Stomach (tissue), 9 donors: ENCODE data around the gene PPCDC. TPM values are rescaled to one million over a fixed set of nuclear protein-coding genes. Genes with fewer than 3 reads are reported as not detected.
A peak's percentile ranks its signal among the peaks of the same experiment; 100 is the strongest.

Experiments used
- DNase-seq, 2 donors: peaks; one replicate each; pipeline versions ENCODE4 v3.0.0 to v3.0.0-alpha.2; 2013 to 2019
- H3K27ac ChIP-seq, 5 donors: fragments of 200-600 bp in 4 of 5; sonication (generic) in 4 of 5; one replicate each; pipeline ENCODE4 v1.5.1; 2013 to 2019; ENCODE audit warnings: mild to moderate bottlenecking in 1 of 5, moderate library complexity in 1 of 5
- H3K27me3 ChIP-seq, 3 donors: fragments of 200-600 bp; sonication (generic); one replicate each; pipeline ENCODE4 v1.5.1; 2017 to 2019; ENCODE audit warnings: mixed run types in 1 of 3
- H3K36me3 ChIP-seq, 4 donors: fragments of 200-600 bp; sonication (generic); 1 replicate in 3 of 4; 2 replicates in 1 of 4; pipeline ENCODE4 v1.5.1; 2016 to 2019
- H3K4me1 ChIP-seq, 4 donors: fragments of 200-600 bp; sonication (generic); one replicate each; pipeline ENCODE4 v1.5.1; 2016 to 2019
- H3K4me3 ChIP-seq, 4 donors: fragments of 200-600 bp; sonication (generic) in 3 of 4; one replicate each; pipeline ENCODE4 v1.5.1; 2016 to 2019; ENCODE audit warnings: mild to moderate bottlenecking in 1 of 4
- H3K9me3 ChIP-seq, 4 donors: fragments of 200-600 bp; sonication (generic); one replicate each; pipeline ENCODE4 v1.5.1; 2016 to 2019
- EP300 ChIP-seq: sonication (generic); formaldehyde crosslinking; IDR thresholded peaks from one replicate; pipeline ENCODE4 v1.6.1; 2017; ENCODE audit warnings: antibody characterized with exemption
- POLR2A ChIP-seq, 4 donors: fragments of 450-650 bp; IDR thresholded peaks; one replicate each; pipeline ENCODE4 v1.6.1; 2016; ENCODE audit warnings: antibody characterized with exemption in 4 of 4, control low read depth in 2 of 4, mild to moderate bottlenecking in 1 of 4, moderate library complexity in 1 of 4
- POLR2AphosphoS5 ChIP-seq, 3 donors: sonication (generic); formaldehyde crosslinking; IDR thresholded peaks; one replicate each; pipeline ENCODE4 v1.6.1; 2016; ENCODE audit warnings: antibody characterized with exemption in 3 of 3
- WGBS, 5 donors: extraction: QIAGEN DNeasy Blood & Tissue Kit in 3 of 5; methylation state at CpG; one replicate each; pipeline versions ENCODE4 v1.1.5 to v1.1.7; 2013 to 2018; 5-methylcytosine and 5-hydroxymethylcytosine counted together
- intact Hi-C: fragments of 100-400 bp; cut with DNase I; formaldehyde crosslinking; loops from one replicate; pipeline ENCODE4 v1.15.1; 2023; ENCODE audit warnings: low total_unique reads
- polyA plus RNA-seq, 3 donors: library from polyadenylated mRNA; stranded (reverse); fragments of 200-250 nt; gene quantifications; one replicate each; pipeline ENCODE4 v1.2.3, GENCODE V29; 2013
- total RNA-seq, 5 donors: library from RNA; depleted of rRNA; stranded (reverse); fragments of >200 nt; gene quantifications; one replicate each; pipeline versions ENCODE4 v1.1.0 to v1.2.3, GENCODE V29; 2014 to 2016
- TF ChIP-seq, protein P1 (sequence below), 7 experiments: fragments of 450-650 bp in 4 of 7; fragments of 200-600 bp in 3 of 7; sonication (generic) in 3 of 7; IDR thresholded peaks; one replicate each; pipeline ENCODE4 v1.5.1; 2016 to 2019; ENCODE audit warnings: antibody characterized with exemption in 7 of 7, control low read depth in 2 of 7, mild to moderate bottlenecking in 1 of 7
- donor health status: healthy with polysubstance abuse.
- donor health status: Bipolar disorder and iron deficiency.
- donor health status: healthy.

PPCDC gene
- total and polyA plus RNA-seq, 8 donors = 3.2 to 74.1 (median 22.8) TPM

DNA sequence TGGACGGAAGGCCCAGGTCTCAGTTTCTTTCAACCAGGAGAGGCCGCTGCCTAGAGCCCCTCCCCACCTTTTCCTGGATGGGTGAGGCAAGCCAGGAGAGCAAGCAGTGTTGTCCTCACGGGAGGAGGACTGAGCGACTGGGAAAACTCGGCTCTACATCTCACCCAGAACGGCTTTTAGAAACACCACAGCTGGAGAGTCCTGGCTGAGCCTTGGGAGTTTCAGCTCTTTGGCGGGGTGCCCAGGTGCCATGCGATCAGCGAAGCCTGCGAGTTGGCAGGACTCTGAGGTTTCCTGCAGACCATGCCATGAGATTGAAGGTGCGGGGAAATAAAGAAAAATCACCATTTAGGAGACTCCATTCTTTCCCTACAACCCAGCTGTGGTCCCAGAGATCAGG, 26.0 kb downstream of the PPCDC start:
- Histone ChIP-seq H3K4me1 (peaks cover 37 to 73% (median 51%) of the 10 kb centered on the region in 4 donors), H3K27me3 (no peaks in the 10 kb centered on the region), H3K36me3 (peaks cover 0 to 22% (median 9%) of the 10 kb centered on the region in 4 donors), H3K27ac (peak overlapping the region in 4 of 5 donors; percentile 2 to 93 (median 48)), H3K4me3 (no peak overlapping the region), H3K9me3 (no peaks in the 10 kb centered on the region)
- no peak for TF ChIP-seq POLR2A (IDR thresholded peaks at IDR 0.05)
- TF ChIP-seq EP300 = no peak
- TF ChIP-seq, protein P1, sequence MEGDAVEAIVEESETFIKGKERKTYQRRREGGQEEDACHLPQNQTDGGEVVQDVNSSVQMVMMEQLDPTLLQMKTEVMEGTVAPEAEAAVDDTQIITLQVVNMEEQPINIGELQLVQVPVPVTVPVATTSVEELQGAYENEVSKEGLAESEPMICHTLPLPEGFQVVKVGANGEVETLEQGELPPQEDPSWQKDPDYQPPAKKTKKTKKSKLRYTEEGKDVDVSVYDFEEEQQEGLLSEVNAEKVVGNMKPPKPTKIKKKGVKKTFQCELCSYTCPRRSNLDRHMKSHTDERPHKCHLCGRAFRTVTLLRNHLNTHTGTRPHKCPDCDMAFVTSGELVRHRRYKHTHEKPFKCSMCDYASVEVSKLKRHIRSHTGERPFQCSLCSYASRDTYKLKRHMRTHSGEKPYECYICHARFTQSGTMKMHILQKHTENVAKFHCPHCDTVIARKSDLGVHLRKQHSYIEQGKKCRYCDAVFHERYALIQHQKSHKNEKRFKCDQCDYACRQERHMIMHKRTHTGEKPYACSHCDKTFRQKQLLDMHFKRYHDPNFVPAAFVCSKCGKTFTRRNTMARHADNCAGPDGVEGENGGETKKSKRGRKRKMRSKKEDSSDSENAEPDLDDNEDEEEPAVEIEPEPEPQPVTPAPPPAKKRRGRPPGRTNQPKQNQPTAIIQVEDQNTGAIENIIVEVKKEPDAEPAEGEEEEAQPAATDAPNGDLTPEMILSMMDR (IDR thresholded peaks at IDR 0.05) = no peak
- peak in 1 of 3 donors; percentile 21 for TF ChIP-seq POLR2AphosphoS5 (IDR thresholded peaks at IDR 0.05)
- DNase-seq = peak; percentile 74 to 87
- WGBS, 5 donors = 26 to 35% (median 30%) methylated on average over 5 to 11 of the region's 11 CpGs
- intact Hi-C loops = no loop called here

DNA sequence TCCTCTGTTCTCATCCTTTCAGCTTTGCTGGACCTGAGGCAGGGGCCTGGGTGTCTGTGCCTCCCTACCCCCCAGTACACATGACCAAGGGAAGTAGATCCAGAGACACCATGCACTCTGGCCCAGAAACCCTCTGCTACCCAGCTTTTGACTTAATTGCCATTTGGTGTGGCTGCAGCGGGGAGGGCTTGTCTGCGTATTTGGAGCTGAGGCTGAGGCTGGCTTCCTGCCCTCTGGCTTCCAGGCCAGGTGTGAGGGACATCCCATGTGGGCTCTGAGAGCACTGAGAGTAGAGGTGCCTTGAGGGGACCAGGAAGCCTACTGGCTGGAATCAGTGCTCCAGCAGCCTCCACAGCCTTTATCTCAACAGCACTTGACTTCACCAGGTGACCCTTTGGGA, 26.9 kb downstream of the PPCDC start:
- DNase-seq = no peak
- Histone ChIP-seq H3K4me3 (no peak overlapping the region), H3K27ac (no peak overlapping the region), H3K4me1 (peaks cover 33 to 65% (median 44%) of the 10 kb centered on the region in 4 donors), H3K9me3 (no peaks in the 10 kb centered on the region), H3K27me3 (no peaks in the 10 kb centered on the region), H3K36me3 (peaks cover 0 to 17% (median 7%) of the 10 kb centered on the region in 4 donors)
- TF ChIP-seq EP300 (no peak), POLR2A (IDR thresholded peaks at IDR 0.05) (no peak), POLR2AphosphoS5 (IDR thresholded peaks at IDR 0.05) (no peak)
- TF ChIP-seq, protein P1 (IDR thresholded peaks at IDR 0.05) = no peak
- intact Hi-C loops = no loop called here
- WGBS, 5 donors = 94 to 100% (median 96%) methylated on average over 2 of the region's 2 CpGs; no CpG with 5 or more reads in 1 of the 5 donors

DNA sequence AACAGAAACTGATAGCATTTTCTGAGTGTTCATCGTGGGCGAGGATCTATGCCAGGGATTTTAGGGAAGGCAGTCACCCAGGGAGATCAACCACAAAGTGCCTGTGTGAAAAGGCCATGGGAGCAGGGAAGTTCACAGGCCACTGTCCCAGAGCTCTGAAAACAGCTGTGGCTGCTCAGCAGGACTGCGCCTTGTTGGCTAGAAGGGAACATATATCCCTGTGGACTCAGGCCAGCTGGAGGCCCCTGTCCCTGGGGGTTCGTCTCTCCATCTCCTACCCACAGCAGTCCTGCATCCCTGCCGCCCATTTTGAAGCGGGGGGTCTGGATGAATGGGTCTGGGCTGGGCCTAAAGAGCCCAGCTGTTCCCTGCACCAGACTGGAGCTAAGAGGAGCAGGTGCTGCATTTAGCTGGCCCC, 27.8 kb downstream of the PPCDC start:
- no peak for TF ChIP-seq POLR2A (IDR thresholded peaks at IDR 0.05)
- TF ChIP-seq, protein P1 (IDR thresholded peaks at IDR 0.05) = no peak
- no peak for TF ChIP-seq EP300
- no peak for TF ChIP-seq POLR2AphosphoS5 (IDR thresholded peaks at IDR 0.05)
- Histone ChIP-seq H3K4me1 (peaks cover 29 to 56% (median 36%) of the 10 kb centered on the region in 4 donors), H3K27me3 (no peaks in the 10 kb centered on the region), H3K9me3 (no peaks in the 10 kb centered on the region), H3K27ac (no peak overlapping the region), H3K36me3 (peaks cover 0 to 17% (median 7%) of the 10 kb centered on the region in 4 donors), H3K4me3 (no peak overlapping the region)
- WGBS, 5 donors = 78 to 88% (median 87%) methylated on average over 3 to 6 of the region's 6 CpGs
- no peak for DNase-seq
- intact Hi-C loops = no loop called here

DNA sequence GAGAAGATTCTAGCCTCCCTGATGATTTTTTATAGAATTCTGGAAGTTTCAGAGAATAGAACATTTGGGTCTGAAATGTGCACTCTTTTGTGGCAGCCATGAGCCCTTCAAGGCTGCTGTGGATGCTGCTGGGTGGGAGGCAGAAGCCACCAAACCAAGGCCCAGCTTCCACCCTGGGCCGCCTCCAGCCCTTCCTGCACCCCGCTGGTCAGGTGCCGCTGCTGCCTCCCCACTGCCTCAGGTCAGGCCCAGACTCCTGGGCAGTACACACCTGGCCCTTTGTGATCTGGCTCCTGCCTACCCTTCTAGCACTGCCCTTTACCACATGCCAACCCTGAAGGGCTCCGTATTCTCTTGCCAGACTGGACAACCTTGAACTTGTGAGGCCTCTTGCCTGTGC, 28.3 kb downstream of the PPCDC start:
- no peak overlapping the region for H3K27ac ChIP-seq
- intact Hi-C loops = no loop called here
- no peak overlapping the region for H3K4me3 ChIP-seq
- H3K36me3 ChIP-seq = peaks cover 0 to 17% (median 7%) of the 10 kb centered on the region in 4 donors
- H3K9me3 ChIP-seq = no peaks in the 10 kb centered on the region
- DNase-seq = no peak
- TF ChIP-seq POLR2AphosphoS5 (IDR thresholded peaks at IDR 0.05) (no peak), EP300 (no peak), POLR2A (IDR thresholded peaks at IDR 0.05) (no peak)
- TF ChIP-seq, protein P1 (IDR thresholded peaks at IDR 0.05) = no peak
- 89 to 93% (median 92%) methylated on average over 2 to 4 of the region's 4 CpGs for WGBS, 5 donors
- H3K4me1 ChIP-seq = peaks cover 23 to 51% (median 31%) of the 10 kb centered on the region in 4 donors
- H3K27me3 ChIP-seq = no peaks in the 10 kb centered on the region
